OCI-LY7 (cell line): ENCODE measurements around the gene L3MBTL1. TPM values are rescaled to one million over a fixed set of nuclear protein-coding genes. Genes with fewer than 3 reads are reported as not detected.

Experiments used
- BruUV-seq: library from RNA; stranded (reverse); fragments of 400-500 nt; replicated peaks from 2 replicates; lab custom pipeline; 2021; lab: Mats Ljungman, UMichigan
- CTCF ChIA-PET: fragments of 300-600 bp; sonication (Branson Sonifier 250); formaldehyde crosslinking; loops from one replicate; lab custom pipeline; 2022; ENCODE audit warnings: antibody characterized with exemption; ENCODE audit not compliant: unreplicated experiment; lab: Charles Lee
- POLR2A ChIA-PET: fragments of 300-600 bp; sonication (Branson Sonifier 250); formaldehyde crosslinking; loops from one replicate; lab custom pipeline; 2022; ENCODE audit warnings: antibody characterized with exemption; lab: Charles Lee
- DNase-seq: peaks from one replicate; pipeline ENCODE4 v3.0.0-alpha.2; 2015; ENCODE audit warnings: low spot score
- H2AFZ ChIP-seq: fragments of 200-600 bp; sonication (generic), shearing (Covaris generic); 2 replicates; pipeline ENCODE4 v1.6.1; 2014; ENCODE audit warnings: mild to moderate bottlenecking, antibody characterized with exemption, low read length, moderate library complexity
- H3K27ac ChIP-seq: fragments of 200-600 bp; sonication (generic); 2 replicates; pipeline ENCODE4 v1.5.1; 2014; ENCODE audit warnings: mixed run types, low read depth, mild to moderate bottlenecking, moderate library complexity, low read length, inconsistent platforms; ENCODE audit not compliant: poor library complexity, severe bottlenecking
- H3K36me3 ChIP-seq: fragments of 200-600 bp; sonication (generic); 2 replicates; pipeline ENCODE4 v1.6.1; 2014; ENCODE audit warnings: mild to moderate bottlenecking, antibody characterized with exemption, low read length, moderate library complexity, mixed read lengths; ENCODE audit not compliant: insufficient read depth
- H3K4me1 ChIP-seq: fragments of 200-600 bp; sonication (generic); 2 replicates; pipeline ENCODE4 v1.5.1; 2014; ENCODE audit warnings: mild to moderate bottlenecking, low read length; ENCODE audit not compliant: insufficient read depth, poor library complexity, severe bottlenecking
- H3K4me2 ChIP-seq: fragments of 200-600 bp; sonication (generic); 2 replicates; pipeline ENCODE4 v1.6.1; 2014; ENCODE audit warnings: mild to moderate bottlenecking, low read length
- H3K4me3 ChIP-seq: fragments of 200-600 bp; sonication (generic); 2 replicates; pipeline ENCODE4 v1.5.1; 2014; ENCODE audit warnings: mild to moderate bottlenecking, low read depth, low read length; ENCODE audit not compliant: poor library complexity, severe bottlenecking
- H3K79me2 ChIP-seq: fragments of 200-600 bp; sonication (generic); 2 replicates; pipeline ENCODE4 v1.6.1; 2016; ENCODE audit warnings: low read depth, mild to moderate bottlenecking, low read length, moderate library complexity, mixed read lengths; ENCODE audit not compliant: insufficient read depth
- H3K9me2 ChIP-seq: fragments of 200-600 bp; sonication (generic); 2 replicates; pipeline ENCODE4 v1.6.1; 2016; ENCODE audit warnings: mild to moderate bottlenecking, low read length, mixed read lengths; ENCODE audit not compliant: insufficient read depth
- H3K9me3 ChIP-seq: fragments of 200-600 bp; sonication (generic); 2 replicates; pipeline ENCODE4 v1.6.1; 2014; ENCODE audit warnings: mild to moderate bottlenecking, mixed run types, low read length, mixed read lengths
- H4K20me1 ChIP-seq: fragments of 200-600 bp; sonication (generic); 2 replicates; pipeline ENCODE4 v1.6.1; 2014; ENCODE audit warnings: mild to moderate bottlenecking, antibody characterized with exemption, low read length, moderate library complexity, mixed read lengths; ENCODE audit not compliant: insufficient read depth
- CTCF ChIP-seq: fragments of 200-600 bp; sonication (generic); conservative IDR thresholded peaks from 2 replicates; pipeline ENCODE4 v1.5.1; 2014; ENCODE audit warnings: mild to moderate bottlenecking, antibody characterized with exemption, low read length, moderate library complexity, mixed read lengths
- EZH2phosphoT487 ChIP-seq: fragments of 200-600 bp; sonication (generic); IDR thresholded peaks from 2 replicates; pipeline ENCODE4 v1.6.1; 2018; ENCODE audit warnings: low read depth, borderline replicate concordance, mild to moderate bottlenecking, mixed run types, antibody characterized with exemption, low read length, moderate library complexity, mixed read lengths
- intact Hi-C: fragments of 100-400 bp; cut with micrococcal nuclease; formaldehyde crosslinking; loops from one replicate; pipeline ENCODE4 v1.10.0; 2022; ENCODE audit not compliant: unreplicated experiment
- total RNA-seq, 2 experiments: library from RNA; depleted of rRNA in 1 of 2; stranded (reverse); fragments of >200 nt in 1 of 2; shearing (Covaris generic) in 1 of 2; gene quantifications; 2 replicates each; pipeline ENCODE4 v1.2.3, GENCODE V29; 2014 to 2022

The L3MBTL1 gene
- total RNA-seq, 2 experiments from 2014 or later, result 22.4 to 27.8 TPM

GRCh38 chr20:43583133-43583864, 75.8 kb downstream of the L3MBTL1 start:
- Histone ChIP-seq H4K20me1 (no peaks in the 10 kb centered on the region), H3K9me2 (no peaks in the 10 kb centered on the region), H3K4me3 (no peak overlapping the region), H3K4me1 (no peaks in the 10 kb centered on the region), H3K4me2 (no peak overlapping the region), H3K27ac (no peak overlapping the region), H3K79me2 (no peaks in the 10 kb centered on the region), H3K9me3 (no peaks in the 10 kb centered on the region), H3K36me3 (no peaks in the 10 kb centered on the region), H2AFZ (no peak overlapping the region)
- no peak for TF ChIP-seq EZH2phosphoT487
- TF ChIP-seq CTCF, result no peak
- BruUV-seq, result no TSS peak
- ChIA-PET POLR2A (interaction anchor here (0.7 to 1.2 kb wide), 3 partner anchors 10 to 251 kb away, joined by 3 read pairs; no protein-coding TSS in a partner anchor), CTCF (no interaction called here)
- intact Hi-C loops, result no loop called here
- no peak for DNase-seq

GRCh38 chr20:43583982-43584432, 76.5 kb downstream of the L3MBTL1 start:
- POLR2A ChIA-PET, result interaction anchor here (0.6 to 1.2 kb wide), 4 partner anchors 9 to 251 kb away, joined by 3 read pairs; no protein-coding TSS in a partner anchor

More at GRCh38 chr20:43583982-43584432, 76.5 kb downstream of the L3MBTL1 start:
- H3K9me3 ChIP-seq, result no peaks in the 10 kb centered on the region
- DNase-seq, result no peak
- H3K27ac ChIP-seq, result no peak overlapping the region
- H2AFZ ChIP-seq, result no peak overlapping the region
- CTCF ChIA-PET, result no interaction called here
- no peaks in the 10 kb centered on the region for H3K79me2 ChIP-seq
- H3K36me3 ChIP-seq, result no peaks in the 10 kb centered on the region
- H4K20me1 ChIP-seq, result no peaks in the 10 kb centered on the region
- TF ChIP-seq CTCF (no peak), EZH2phosphoT487 (no peak)
- no peaks in the 10 kb centered on the region for H3K9me2 ChIP-seq
- H3K4me3 ChIP-seq, result no peak overlapping the region
- intact Hi-C loops, result no loop called here
- H3K4me1 ChIP-seq, result no peaks in the 10 kb centered on the region
- no TSS peak for BruUV-seq
- H3K4me2 ChIP-seq, result no peak overlapping the region
